HCT116 (cell line): ENCODE measurements around the gene KCNQ1OT1. TPM values are rescaled to one million over a fixed set of nuclear protein-coding genes. Genes with fewer than 3 reads are reported as not detected.

Source experiments
- ATAC-seq: fragments of 200-7000 bp; cut with Tn5 transposase; 2 replicates; pipeline ENCODE4 v1.9.1; 2020; ENCODE audit warnings: mild to moderate bottlenecking, moderate library complexity
- BruUV-seq: library from RNA; stranded (reverse); fragments of 400-500 nt; replicated peaks from 2 replicates; lab custom pipeline; 2021; lab: Mats Ljungman, UMichigan
- CTCF ChIA-PET: fragments of 300-600 bp; sonication (Branson Sonifier 250); formaldehyde crosslinking; loops from one replicate; lab custom pipeline; 2021; ENCODE audit warnings: antibody characterized with exemption; lab: Charles Lee
- POLR2A ChIA-PET: fragments of 300-600, 350-600 bp; sonication (Branson Sonifier 250); formaldehyde crosslinking; loops from one replicate; lab custom pipeline; 2021; ENCODE audit warnings: antibody characterized with exemption; lab: Charles Lee
- RAD21 ChIA-PET, 2 experiments: fragments of 300-600 bp; sonication (Branson Sonifier 250); formaldehyde crosslinking; loops; one replicate each; lab custom pipeline; 2023; ENCODE audit warnings: low total read pairs in 2 of 2; ENCODE audit not compliant: uncharacterized antibody in 2 of 2, unreplicated experiment in 2 of 2, low non-redundant PET in 1 of 2; lab: Charles Lee
- DNase-seq: peaks from one replicate; pipeline ENCODE4 v3.0.0-alpha.2; 2010; ENCODE audit warnings: low read depth, low spot score
- H2AFZ ChIP-seq: fragments of 200-600 bp; shearing (Covaris generic), sonication (generic); 2 replicates; pipeline ENCODE4 v1.6.1; 2017; ENCODE audit warnings: low read depth, mixed run types, mixed read lengths, antibody characterized with exemption, low read length; ENCODE audit not compliant: poor library complexity, severe bottlenecking
- H3K27ac ChIP-seq: 2 replicates; pipeline ENCODE4 v1.5.1; 2012; ENCODE audit warnings: low read depth, low read length
- H3K27me3 ChIP-seq: fragments of 200-600 bp; sonication (generic); 2 replicates; pipeline ENCODE4 v1.6.1; 2016; ENCODE audit warnings: mixed run types, low read length, mixed read lengths; ENCODE audit not compliant: insufficient read depth
- H3K36me3 ChIP-seq, 2 experiments: fragments of 200-500 bp in 1 of 2; fragments of 200-600 bp in 1 of 2; sonication (Bioruptor generic) in 1 of 2; sonication (generic) in 1 of 2; 2 replicates each; pipeline versions ENCODE4 v1.5.1 to v1.6.1; 2014 to 2016; ENCODE audit warnings: low read length in 2 of 2, inconsistent platforms in 1 of 2, mixed read lengths in 1 of 2, mixed run types in 1 of 2; ENCODE audit not compliant: insufficient read depth in 2 of 2, control insufficient read depth in 1 of 2
- H3K4me1 ChIP-seq, 2 experiments: fragments of 200-600 bp in 1 of 2; sonication (generic) in 1 of 2; 2 replicates each; pipeline versions ENCODE4 v1.5.1 to v1.6.1; 2012 to 2017; ENCODE audit warnings: low read length in 2 of 2, inconsistent platforms in 1 of 2, mild to moderate bottlenecking in 1 of 2, mixed read lengths in 1 of 2, mixed run types in 1 of 2, moderate library complexity in 1 of 2; ENCODE audit not compliant: insufficient read depth in 2 of 2, control insufficient read depth in 1 of 2
- H3K4me2 ChIP-seq: fragments of 200-600 bp; sonication (generic); 2 replicates; pipeline ENCODE4 v1.6.1; 2017; ENCODE audit warnings: mixed run types, low read length, mixed read lengths
- H3K4me3 ChIP-seq, 2 experiments: fragments of 200-600 bp in 1 of 2; sonication (generic) in 1 of 2; replicated peaks in 1 of 2; 2 replicates each; pipeline ENCODE4 v1.5.1; 2011 to 2016; ENCODE audit warnings: low read length in 2 of 2, control low read depth in 1 of 2, low read depth in 1 of 2, mild to moderate bottlenecking in 1 of 2, mixed read lengths in 1 of 2, mixed run types in 1 of 2
- H3K79me2 ChIP-seq: fragments of 200-600 bp; sonication (generic); 2 replicates; pipeline ENCODE4 v1.6.1; 2017; ENCODE audit warnings: mild to moderate bottlenecking, mixed run types, low read length, moderate library complexity, mixed read lengths; ENCODE audit not compliant: insufficient read depth
- H3K9ac ChIP-seq: fragments of 200-600 bp; sonication (generic); 2 replicates; pipeline ENCODE4 v1.6.1; 2016; ENCODE audit warnings: low read length, mixed read lengths
- H3K9me2 ChIP-seq: fragments of 200-600 bp; sonication (generic), shearing (Covaris generic); 2 replicates; pipeline ENCODE4 v1.6.1; 2017; ENCODE audit warnings: mixed run types, mild to moderate bottlenecking, moderate library complexity; ENCODE audit not compliant: insufficient read depth
- H3K9me3 ChIP-seq, 2 experiments: fragments of 200-500 bp in 1 of 2; fragments of 200-600 bp in 1 of 2; sonication (Bioruptor generic) in 1 of 2; sonication (generic) in 1 of 2; 2 replicates each; pipeline ENCODE4 v1.6.1; 2014 to 2017; ENCODE audit warnings: low read length in 2 of 2, mixed read lengths in 2 of 2, inconsistent platforms in 1 of 2, low read depth in 1 of 2, mild to moderate bottlenecking in 1 of 2, mixed run types in 1 of 2, moderate library complexity in 1 of 2; ENCODE audit not compliant: control insufficient read depth in 1 of 2, insufficient read depth in 1 of 2
- H4K20me1 ChIP-seq: fragments of 200-600 bp; sonication (generic), shearing (Covaris generic); 2 replicates; pipeline ENCODE4 v1.6.1; 2017; ENCODE audit warnings: mixed run types, mild to moderate bottlenecking, moderate library complexity; ENCODE audit not compliant: insufficient read depth
- EGR1 ChIP-seq: IDR thresholded peaks from 2 replicates; pipeline ENCODE4 v1.6.1; 2012; ENCODE audit warnings: low read depth
- EZH2phosphoT487 ChIP-seq: fragments of 200-600 bp; IDR thresholded peaks from 2 replicates; pipeline ENCODE4 v1.6.1; 2018; ENCODE audit warnings: antibody characterized with exemption, borderline replicate concordance
- POLR2AphosphoS5 ChIP-seq: IDR thresholded peaks from 2 replicates; pipeline ENCODE4 v1.6.1; 2011; ENCODE audit warnings: mild to moderate bottlenecking, low read depth, low read length, moderate library complexity
- RAD21 ChIP-seq: IDR thresholded peaks from 2 replicates; pipeline ENCODE4 v1.6.1; 2012; ENCODE audit warnings: low read depth, mild to moderate bottlenecking
- ZNF274 ChIP-seq: fragments of 200-500 bp; sonication (Bioruptor generic); IDR thresholded peaks from 2 replicates; pipeline ENCODE4 v1.6.1; 2014; ENCODE audit warnings: mild to moderate bottlenecking, low read depth, low read length, inconsistent platforms
- intact Hi-C: fragments of 100-400 bp; cut with micrococcal nuclease; formaldehyde crosslinking; loops from 2 replicates; pipeline ENCODE4 v1.10.0; 2022
- total RNA-seq: library from RNA; stranded (reverse); gene quantifications from one replicate; pipeline ENCODE4 v1.2.1, GENCODE V29; 2021; ENCODE audit not compliant: unreplicated experiment
- TF ChIP-seq, protein P1 (sequence below): IDR thresholded peaks from 2 replicates; pipeline ENCODE4 v1.6.1; 2012
- TF ChIP-seq, protein P2 (sequence below): IDR thresholded peaks from 2 replicates; pipeline ENCODE4 v1.6.1; 2011; ENCODE audit warnings: mild to moderate bottlenecking, low read length, moderate library complexity; ENCODE audit not compliant: insufficient replicate concordance; ENCODE audit errors: extremely low read depth

KCNQ1OT1 gene
- total RNA-seq, 1 experiment from 2014 or later: 1.1 TPM

DNA sequence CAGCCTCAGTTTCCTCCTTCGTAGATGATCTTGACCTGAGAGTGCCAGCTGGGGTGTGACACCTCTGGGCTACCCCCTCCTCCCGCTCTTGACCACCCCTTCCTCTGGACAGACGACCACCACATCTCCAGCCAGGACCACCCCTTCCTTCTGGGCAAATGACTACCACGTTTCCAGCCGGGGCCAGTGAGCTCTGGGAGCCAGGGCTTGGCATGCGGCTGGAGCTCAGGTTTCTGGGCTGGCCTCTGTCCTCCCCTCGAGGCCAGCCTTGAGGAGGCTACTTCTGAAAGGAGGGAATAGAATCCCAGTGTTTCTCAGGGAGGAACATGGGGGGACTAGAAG is 120.9 kb downstream of the KCNQ1OT1 start:
- no peak overlapping the region for H3K4me2 ChIP-seq
- H3K79me2 ChIP-seq: no peaks in the 10 kb centered on the region
- no peak overlapping the region for H3K27ac ChIP-seq
- H3K9me2 ChIP-seq: no peaks in the 10 kb centered on the region
- no peaks in the 10 kb centered on the region for H3K9me3 ChIP-seq
- H3K4me1 ChIP-seq: 0 out of 4 replicates have a peak, but pooled peaks cover 0 to 4% of the 10 kb centered on the region in 2 experiments
- no peak overlapping the region for H3K4me3 ChIP-seq
- H3K9ac ChIP-seq: no peak overlapping the region
- RAD21 ChIA-PET: no interaction called here
- H4K20me1 ChIP-seq: no peaks in the 10 kb centered on the region
- no TSS peak for BruUV-seq
- TF ChIP-seq ZNF274 (no peak), EZH2phosphoT487 (no peak), POLR2AphosphoS5 (no peak), EGR1 (no peak), RAD21 (no peak)
- TF ChIP-seq, protein P1, sequence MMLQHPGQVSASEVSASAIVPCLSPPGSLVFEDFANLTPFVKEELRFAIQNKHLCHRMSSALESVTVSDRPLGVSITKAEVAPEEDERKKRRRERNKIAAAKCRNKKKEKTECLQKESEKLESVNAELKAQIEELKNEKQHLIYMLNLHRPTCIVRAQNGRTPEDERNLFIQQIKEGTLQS: no peak
- TF ChIP-seq, protein P2, sequence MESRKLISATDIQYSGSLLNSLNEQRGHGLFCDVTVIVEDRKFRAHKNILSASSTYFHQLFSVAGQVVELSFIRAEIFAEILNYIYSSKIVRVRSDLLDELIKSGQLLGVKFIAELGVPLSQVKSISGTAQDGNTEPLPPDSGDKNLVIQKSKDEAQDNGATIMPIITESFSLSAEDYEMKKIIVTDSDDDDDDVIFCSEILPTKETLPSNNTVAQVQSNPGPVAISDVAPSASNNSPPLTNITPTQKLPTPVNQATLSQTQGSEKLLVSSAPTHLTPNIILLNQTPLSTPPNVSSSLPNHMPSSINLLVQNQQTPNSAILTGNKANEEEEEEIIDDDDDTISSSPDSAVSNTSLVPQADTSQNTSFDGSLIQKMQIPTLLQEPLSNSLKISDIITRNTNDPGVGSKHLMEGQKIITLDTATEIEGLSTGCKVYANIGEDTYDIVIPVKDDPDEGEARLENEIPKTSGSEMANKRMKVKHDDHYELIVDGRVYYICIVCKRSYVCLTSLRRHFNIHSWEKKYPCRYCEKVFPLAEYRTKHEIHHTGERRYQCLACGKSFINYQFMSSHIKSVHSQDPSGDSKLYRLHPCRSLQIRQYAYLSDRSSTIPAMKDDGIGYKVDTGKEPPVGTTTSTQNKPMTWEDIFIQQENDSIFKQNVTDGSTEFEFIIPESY: no peak
- ATAC-seq: no peak
- CTCF ChIA-PET: no interaction called here
- POLR2A ChIA-PET: no interaction called here
- H2AFZ ChIP-seq: no peak overlapping the region
- intact Hi-C loops: no loop called here
- no peak for DNase-seq
- no peaks in the 10 kb centered on the region for H3K27me3 ChIP-seq
- no peaks in the 10 kb centered on the region for H3K36me3 ChIP-seq
